ENCODE results near the gene COQ9.

GRCh38 chr16:57476546-57477410 lies 29.5 kb downstream of the COQ9 start:
- TF ChIP-seq ELK1 (IDR thresholded peaks at IDR 0.05; ENCODE audit: borderline replicate concordance, low read depth, low read length) = no peak
- TF ChIP-seq, protein P1, sequence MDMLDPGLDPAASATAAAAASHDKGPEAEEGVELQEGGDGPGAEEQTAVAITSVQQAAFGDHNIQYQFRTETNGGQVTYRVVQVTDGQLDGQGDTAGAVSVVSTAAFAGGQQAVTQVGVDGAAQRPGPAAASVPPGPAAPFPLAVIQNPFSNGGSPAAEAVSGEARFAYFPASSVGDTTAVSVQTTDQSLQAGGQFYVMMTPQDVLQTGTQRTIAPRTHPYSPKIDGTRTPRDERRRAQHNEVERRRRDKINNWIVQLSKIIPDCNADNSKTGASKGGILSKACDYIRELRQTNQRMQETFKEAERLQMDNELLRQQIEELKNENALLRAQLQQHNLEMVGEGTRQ (IDR thresholded peaks at IDR 0.05; ENCODE audit: low read depth, low read length) = no peak
- no peak for TF ChIP-seq MAFK (IDR thresholded peaks at IDR 0.05; ENCODE audit: low read depth, low read length)
- no peak for TF ChIP-seq CTCF (conservative IDR thresholded peaks at IDR 0.05; ENCODE audit: low read depth, low read length)
- no peak for TF ChIP-seq BHLHE40 (IDR thresholded peaks at IDR 0.05; ENCODE audit: low read depth, low read length)
- TF ChIP-seq POLR2A (IDR thresholded peaks at IDR 0.05; ENCODE audit: low read depth, low read length) = no peak
- TF ChIP-seq CEBPB (IDR thresholded peaks at IDR 0.05; ENCODE audit: low read depth, low read length) = no peak
- no peak for TF ChIP-seq FOS (IDR thresholded peaks at IDR 0.05; ENCODE audit: low read depth, low read length)
- TF ChIP-seq RAD21 (IDR thresholded peaks at IDR 0.05; ENCODE audit: low read length) = no peak
- no peak for TF ChIP-seq RCOR1 (IDR thresholded peaks at IDR 0.05; ENCODE audit: insufficient replicate concordance, low read length)
